Activated naive CD8-positive, alpha-beta T cell treated with anti-CD3 and anti-CD28 coated beads, Interleukin-2, amount 50 U/mL, for 16 hours (primary cell): ENCODE data around the gene TRIM50.
"Not testable (repeated sequence)": the region's sequence is repeated elsewhere in the genome, so short reads cannot be mapped to it uniquely, and the experiment has no call there.

Experiments used
- DNase-seq: peaks from one replicate; pipeline ENCODE4 v3.0.0-alpha.2; 2020; ENCODE audit warnings: low read depth, low spot score

Gene TRIM50

GRCh38 chr7:73327922-73328321 is at the start of gene TRIM50, which contains the start of gene FKBP6:
TRIM50 (minus strand) TSS chr7:73328082; CDS start chr7:73324787, 3,295 bp downstream.
FKBP6 (plus strand) TSS chr7:73328161; CDS start chr7:73328429, 268 bp downstream.
- not testable (repeated sequence) for DNase-seq

GRCh38 chr7:73376671-73377412 is 49.0 kb upstream of the TRIM50 start:
- no peak for DNase-seq

- DNase-seq = not testable (repeated sequence)
Observed at GRCh38 chr7:73376262-73376661, 48.4 kb upstream of the TRIM50 start.

- no peak for DNase-seq
Observed at GRCh38 chr7:73373741-73374140, 45.9 kb upstream of the TRIM50 start.

- no peak for DNase-seq
Observed at GRCh38 chr7:73369622-73370021, 41.7 kb upstream of the TRIM50 start.

- DNase-seq = no peak
Observed at GRCh38 chr7:73369009-73369408, 41.1 kb upstream of the TRIM50 start.

- DNase-seq = no peak
Observed at GRCh38 chr7:73366990-73367389, 39.1 kb upstream of the TRIM50 start.

GRCh38 chr7:73366127-73366526 is 38.2 kb upstream of the TRIM50 start:
- no peak for DNase-seq

- no peak for DNase-seq
Observed at GRCh38 chr7:73364006-73364728, 36.3 kb upstream of the TRIM50 start.

- DNase-seq = no peak
Observed at GRCh38 chr7:73363225-73364005, 35.5 kb upstream of the TRIM50 start.

- DNase-seq = not testable (repeated sequence)
Observed at GRCh38 chr7:73360590-73360989, 32.7 kb upstream of the TRIM50 start.

- no peak for DNase-seq
Observed at GRCh38 chr7:73359746-73360375, 32.0 kb upstream of the TRIM50 start.

GRCh38 chr7:73359306-73359705 is 31.4 kb upstream of the TRIM50 start:
- no peak for DNase-seq

- DNase-seq = no peak
Observed at GRCh38 chr7:73358590-73359275, 30.9 kb upstream of the TRIM50 start.

- DNase-seq = no peak
Observed at GRCh38 chr7:73356159-73356558, 28.3 kb upstream of the TRIM50 start.

- no peak for DNase-seq
Observed at GRCh38 chr7:73354821-73355220, 26.9 kb upstream of the TRIM50 start.

GRCh38 chr7:73354196-73354595 is 26.3 kb upstream of the TRIM50 start:
- no peak for DNase-seq

- DNase-seq = no peak
Observed at GRCh38 chr7:73353243-73353642, 25.4 kb upstream of the TRIM50 start.

GRCh38 chr7:73352784-73353183 is 24.9 kb upstream of the TRIM50 start:
- no peak for DNase-seq

- DNase-seq = no peak
Observed at GRCh38 chr7:73351447-73352167, 23.7 kb upstream of the TRIM50 start.
